ACC112 (cell line): ENCODE data around the gene CORO2B.

Experiments
- H2AFZ ChIP-seq: fragments of 200-600 bp; sonication (generic); one replicate; pipeline ENCODE4 v1.6.0; 2017; ENCODE audit warnings: antibody characterized with exemption, low read length; ENCODE audit not compliant: unreplicated experiment
- H3K27ac ChIP-seq: fragments of 200-600 bp; sonication (generic); 2 replicates; pipeline ENCODE4 v1.5.1; 2014; ENCODE audit warnings: low read depth, mild to moderate bottlenecking, antibody characterized with exemption, low read length, moderate library complexity
- H3K27me3 ChIP-seq: fragments of 200-600 bp; sonication (generic); 2 replicates; pipeline ENCODE4 v1.6.1; 2014; ENCODE audit warnings: mild to moderate bottlenecking, antibody characterized with exemption, low read length, moderate library complexity, mixed read lengths; ENCODE audit not compliant: insufficient read depth
- H3K36me3 ChIP-seq: fragments of 200-600 bp; sonication (generic); 2 replicates; pipeline ENCODE4 v1.6.1; 2016; ENCODE audit warnings: mild to moderate bottlenecking, antibody characterized with exemption, low read length, moderate library complexity, mixed read lengths; ENCODE audit not compliant: insufficient read depth
- H3K4me1 ChIP-seq: fragments of 200-600 bp; sonication (generic); one replicate; pipeline ENCODE4 v1.6.1; 2016; ENCODE audit warnings: low read length, mixed read lengths; ENCODE audit not compliant: insufficient read depth, unreplicated experiment, control insufficient read depth
- H3K4me3 ChIP-seq: fragments of 200-600 bp; sonication (generic); 2 replicates; pipeline ENCODE4 v1.5.1; 2014; ENCODE audit warnings: mild to moderate bottlenecking, low read depth, low read length
- H3K79me2 ChIP-seq: fragments of 200-600 bp; sonication (generic); one replicate; pipeline ENCODE4 v1.6.0; 2016; ENCODE audit warnings: low read length; ENCODE audit not compliant: control insufficient read depth, unreplicated experiment, insufficient read depth

Gene CORO2B

DNA sequence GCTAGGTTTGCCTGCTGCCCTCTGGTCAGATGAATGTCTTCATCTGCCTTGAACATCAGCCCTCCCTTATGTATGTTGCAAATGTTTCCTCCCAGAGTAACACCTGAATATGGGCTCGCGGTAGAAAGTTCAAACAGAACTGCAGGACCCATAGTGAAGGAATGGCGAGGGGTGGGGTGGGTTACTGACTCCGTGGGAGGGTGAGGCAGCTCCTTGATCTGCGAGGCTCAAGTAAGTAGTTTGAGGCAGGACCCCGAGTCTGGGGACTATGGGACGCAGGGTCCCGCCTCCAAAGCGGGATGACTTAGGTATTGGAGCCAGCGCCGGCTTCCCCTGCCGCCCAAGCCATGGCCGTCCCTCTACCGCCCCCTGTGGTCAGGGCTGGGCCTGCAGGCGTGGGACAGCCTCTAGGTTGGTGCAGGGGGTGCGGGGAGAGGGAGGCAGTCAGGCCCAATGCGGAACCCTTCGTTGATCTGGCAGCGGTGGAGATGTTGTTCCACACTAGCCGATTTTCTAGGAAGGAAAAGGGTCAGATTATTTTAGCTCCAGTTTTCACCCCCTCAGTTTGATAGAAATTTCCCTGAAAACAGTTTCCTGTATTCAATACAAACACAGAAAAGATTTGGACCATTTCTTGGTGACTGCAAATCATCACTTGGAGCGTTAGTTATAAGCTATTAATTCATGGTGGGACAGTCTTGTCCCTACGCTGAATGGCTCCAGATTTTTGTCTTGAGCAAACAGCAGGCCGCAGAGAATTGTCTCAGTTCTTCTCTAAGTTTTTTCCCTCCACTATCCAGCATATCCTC lies 72.3 kb downstream of the CORO2B start:
- Histone ChIP-seq H3K4me1 (no peaks in the 10 kb centered on the region), H3K79me2 (no peaks in the 10 kb centered on the region), H3K27ac (no peak overlapping the region), H3K27me3 (no peaks in the 10 kb centered on the region), H3K36me3 (no peaks in the 10 kb centered on the region), H3K4me3 (no peak overlapping the region), H2AFZ (no peak overlapping the region)

DNA sequence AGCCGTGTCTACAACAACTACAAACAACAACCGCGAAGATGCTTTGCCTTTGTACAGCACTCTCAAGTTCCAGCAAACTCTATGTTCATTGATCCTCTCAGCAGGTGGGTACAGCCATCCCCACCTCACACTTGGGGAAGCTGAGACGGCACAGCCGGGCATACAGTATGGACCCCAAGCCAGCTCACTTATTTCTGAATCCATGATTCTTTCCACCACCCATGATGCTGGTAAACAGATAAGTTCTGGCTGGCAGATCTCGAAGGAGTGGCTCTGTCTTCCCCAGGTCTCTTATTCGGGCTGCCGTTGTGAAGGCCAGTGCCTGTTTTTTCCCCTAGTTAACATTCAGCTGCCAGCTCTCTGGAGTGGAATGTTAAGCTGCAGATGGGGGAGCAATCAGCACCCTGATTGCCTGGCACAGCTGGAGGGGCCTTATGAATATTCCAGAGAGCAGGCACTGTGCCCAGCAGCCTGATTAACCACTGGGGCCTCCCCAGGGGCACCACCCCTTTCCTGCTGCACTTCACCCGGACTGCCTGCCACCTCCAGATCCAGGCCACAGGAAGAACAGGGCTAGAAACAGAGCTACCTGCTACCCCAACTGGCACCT lies 73.2 kb downstream of the CORO2B start:
- H3K27me3 ChIP-seq = no peaks in the 10 kb centered on the region
- H3K79me2 ChIP-seq = no peaks in the 10 kb centered on the region
- H3K4me1 ChIP-seq = no peaks in the 10 kb centered on the region
- no peak overlapping the region for H3K27ac ChIP-seq
- H2AFZ ChIP-seq = no peak overlapping the region
- no peaks in the 10 kb centered on the region for H3K36me3 ChIP-seq
- no peak overlapping the region for H3K4me3 ChIP-seq

DNA sequence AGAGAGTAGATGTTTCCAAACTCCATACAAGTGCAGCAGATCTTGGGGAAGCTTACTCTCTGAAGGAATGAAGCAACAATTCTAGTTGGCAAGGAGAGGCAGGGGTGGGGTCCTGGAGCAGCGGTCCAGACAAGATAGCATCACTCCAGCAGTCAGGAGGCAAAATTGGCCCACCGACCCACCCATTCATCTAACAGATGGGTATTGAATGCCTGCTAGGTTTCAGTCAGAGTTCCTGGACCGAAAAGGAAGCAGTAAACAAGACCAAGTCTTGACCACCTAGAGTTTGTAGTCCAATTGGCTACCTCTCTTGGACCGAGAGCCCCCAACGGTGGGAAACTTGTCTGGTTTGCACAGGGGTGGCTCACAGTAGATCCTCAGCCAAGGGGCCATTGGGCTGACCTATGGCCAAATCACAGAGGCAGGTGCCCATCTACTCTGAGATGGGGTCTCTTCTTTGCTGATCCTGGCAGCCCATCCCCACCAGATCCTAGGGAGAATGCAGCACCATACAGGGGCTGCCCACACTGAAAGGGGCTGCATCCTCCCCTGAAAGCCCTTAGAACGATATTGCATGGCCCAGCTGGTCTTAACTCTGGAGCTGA lies 74.3 kb downstream of the CORO2B start:
- Histone ChIP-seq H2AFZ (no peak overlapping the region), H3K4me3 (no peak overlapping the region), H3K79me2 (no peaks in the 10 kb centered on the region), H3K27me3 (no peaks in the 10 kb centered on the region), H3K27ac (no peak overlapping the region), H3K36me3 (no peaks in the 10 kb centered on the region), H3K4me1 (no peaks in the 10 kb centered on the region)

DNA sequence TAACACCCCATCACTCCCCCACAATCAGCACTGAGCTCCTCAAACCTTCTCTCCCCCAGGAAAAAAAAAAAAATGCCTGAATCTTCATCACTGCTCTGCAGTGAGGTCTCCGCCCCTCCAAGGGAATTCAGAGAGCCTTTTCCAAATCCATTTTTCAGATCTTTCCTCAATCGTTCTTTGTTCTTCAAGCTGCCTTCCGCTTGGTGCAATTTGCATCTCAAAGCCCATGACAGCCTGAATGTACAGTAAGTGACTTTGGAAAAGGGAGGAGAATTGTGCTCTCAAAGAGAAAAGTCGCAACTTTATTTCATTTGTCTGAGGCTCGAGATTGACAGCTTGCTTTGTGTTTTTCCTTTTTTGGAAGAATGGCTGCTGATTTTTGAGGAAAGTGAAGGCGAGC lies 75.0 kb downstream of the CORO2B start:
- H3K36me3 ChIP-seq = no peaks in the 10 kb centered on the region
- no peak overlapping the region for H3K27ac ChIP-seq
- no peaks in the 10 kb centered on the region for H3K79me2 ChIP-seq
- no peak overlapping the region for H2AFZ ChIP-seq
- no peaks in the 10 kb centered on the region for H3K27me3 ChIP-seq
- no peaks in the 10 kb centered on the region for H3K4me1 ChIP-seq
- no peak overlapping the region for H3K4me3 ChIP-seq

DNA sequence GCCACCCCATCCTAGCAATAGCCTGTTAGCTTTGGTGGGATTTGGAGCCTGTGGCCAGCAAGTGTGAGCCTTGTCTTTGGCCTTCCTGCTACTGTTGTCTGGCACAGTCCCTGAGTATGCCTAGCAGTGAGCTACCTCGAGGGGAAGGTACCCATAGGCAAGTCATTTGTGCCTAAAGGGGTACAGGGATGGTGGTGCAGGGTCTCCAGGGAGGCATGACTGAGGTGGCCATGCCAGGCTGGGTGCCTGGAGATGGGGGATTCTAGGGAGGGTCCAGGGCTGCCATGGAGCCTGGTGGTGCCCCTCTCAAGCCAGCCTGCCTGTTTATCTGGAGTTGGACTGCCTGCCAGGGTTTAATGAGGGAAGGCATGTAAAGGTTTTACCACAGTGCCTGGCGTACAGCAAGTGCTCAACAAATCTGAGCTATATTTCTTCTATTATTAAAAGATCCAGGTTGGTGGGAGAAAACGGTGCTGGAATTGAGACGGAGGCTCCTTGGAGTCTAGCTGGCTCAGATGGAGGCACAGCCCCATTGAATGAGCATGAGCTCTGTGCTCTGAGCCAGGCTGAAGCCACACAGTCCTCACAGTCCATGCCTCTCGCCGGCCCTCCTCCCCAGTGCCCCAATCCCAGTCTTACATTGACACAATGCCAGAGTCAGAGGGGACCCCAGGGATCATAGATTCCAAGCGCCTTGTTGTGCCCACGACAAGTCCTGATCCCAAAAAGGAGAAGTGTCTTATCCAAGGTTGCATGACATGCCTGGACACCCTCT lies 76.2 kb downstream of the CORO2B start:
- Histone ChIP-seq H3K27ac (no peak overlapping the region), H2AFZ (no peak overlapping the region), H3K4me1 (no peaks in the 10 kb centered on the region), H3K79me2 (no peaks in the 10 kb centered on the region), H3K27me3 (no peaks in the 10 kb centered on the region), H3K4me3 (no peak overlapping the region), H3K36me3 (no peaks in the 10 kb centered on the region)

DNA sequence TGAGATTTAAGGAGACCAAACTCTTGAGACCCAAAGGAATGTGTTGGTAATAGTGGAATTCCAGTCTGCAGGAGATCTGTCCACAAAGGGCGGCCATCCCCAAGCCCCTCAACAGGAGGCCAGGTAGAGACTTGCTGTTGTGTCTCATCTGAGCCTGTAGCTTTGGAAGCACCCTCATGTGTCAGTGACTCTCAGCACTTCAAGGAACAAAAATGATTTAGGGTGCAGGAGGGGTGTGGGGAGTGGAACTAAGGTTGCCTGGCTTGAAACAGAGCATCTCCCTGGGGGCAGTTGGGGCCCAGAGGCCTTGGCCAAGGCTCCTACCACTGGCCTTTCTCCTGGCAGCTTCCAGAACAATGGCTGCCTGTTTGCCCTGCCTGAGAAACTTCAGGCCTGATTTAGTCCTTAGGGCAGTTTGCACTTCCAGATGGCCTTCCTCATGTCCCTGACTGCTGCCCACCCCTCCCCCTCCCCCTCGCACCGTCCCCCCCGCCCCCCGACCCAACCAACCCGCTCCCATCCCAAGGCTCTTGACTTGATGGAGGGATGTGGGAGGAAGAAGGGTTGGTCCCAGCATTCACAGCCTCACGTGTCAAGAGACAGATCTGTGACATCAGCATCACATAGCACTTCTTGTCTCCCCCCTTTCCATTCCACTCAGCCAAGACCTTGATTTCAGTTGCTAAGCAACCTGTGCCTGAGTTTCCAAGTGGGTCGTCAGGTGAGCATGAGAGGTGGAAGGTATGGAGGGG lies 77.1 kb downstream of the CORO2B start:
- H3K27ac ChIP-seq = no peak overlapping the region
- H3K36me3 ChIP-seq = no peaks in the 10 kb centered on the region
- H3K79me2 ChIP-seq = no peaks in the 10 kb centered on the region
- H3K4me1 ChIP-seq = no peaks in the 10 kb centered on the region
- no peak overlapping the region for H2AFZ ChIP-seq
- H3K4me3 ChIP-seq = no peak overlapping the region
- no peaks in the 10 kb centered on the region for H3K27me3 ChIP-seq

DNA sequence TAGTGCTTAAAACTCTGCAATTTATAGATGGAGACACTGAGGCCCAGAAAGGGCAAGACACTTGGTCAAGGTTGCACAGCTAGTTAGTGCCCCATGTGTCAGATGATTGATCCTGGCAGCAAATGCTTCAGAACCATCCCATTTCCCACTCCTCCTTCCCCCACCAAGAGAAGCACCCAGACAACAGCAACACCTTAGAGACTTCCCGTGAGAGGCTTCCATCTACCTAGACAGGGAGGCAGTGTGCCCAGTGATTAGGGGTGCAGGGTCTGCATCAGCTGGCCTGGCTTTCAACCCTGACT lies 77.6 kb downstream of the CORO2B start:
- no peak overlapping the region for H3K27ac ChIP-seq
- no peak overlapping the region for H2AFZ ChIP-seq
- H3K27me3 ChIP-seq = no peaks in the 10 kb centered on the region
- no peaks in the 10 kb centered on the region for H3K4me1 ChIP-seq
- no peaks in the 10 kb centered on the region for H3K36me3 ChIP-seq
- no peaks in the 10 kb centered on the region for H3K79me2 ChIP-seq
- no peak overlapping the region for H3K4me3 ChIP-seq

DNA sequence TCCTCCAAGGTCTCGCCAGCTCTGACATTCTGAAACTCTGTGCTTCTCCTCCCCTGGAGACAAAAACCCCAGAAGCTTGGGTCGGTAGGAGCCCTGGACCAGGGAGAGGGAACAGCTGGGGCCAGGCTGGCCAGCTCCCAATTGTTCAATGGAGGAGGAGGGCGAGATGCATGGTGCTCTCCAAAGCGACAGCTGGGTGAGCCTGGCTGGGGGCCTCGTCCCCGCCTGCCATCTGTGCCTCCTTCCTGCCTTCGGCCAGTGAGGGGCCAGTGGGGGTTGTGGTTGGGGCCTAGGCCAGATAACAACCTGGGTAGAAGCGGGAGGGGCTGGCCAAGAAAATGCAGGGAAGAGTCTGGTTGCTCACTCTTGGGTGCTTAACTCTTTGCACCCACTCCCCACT lies 79.4 kb downstream of the CORO2B start:
- Histone ChIP-seq H2AFZ (no peak overlapping the region), H3K4me1 (peaks cover 8% of the 10 kb centered on the region), H3K36me3 (no peaks in the 10 kb centered on the region; the same call in 1 of the 2 replicates), H3K4me3 (no peak overlapping the region), H3K27ac (no peak overlapping the region), H3K79me2 (no peaks in the 10 kb centered on the region), H3K27me3 (no peaks in the 10 kb centered on the region)

DNA sequence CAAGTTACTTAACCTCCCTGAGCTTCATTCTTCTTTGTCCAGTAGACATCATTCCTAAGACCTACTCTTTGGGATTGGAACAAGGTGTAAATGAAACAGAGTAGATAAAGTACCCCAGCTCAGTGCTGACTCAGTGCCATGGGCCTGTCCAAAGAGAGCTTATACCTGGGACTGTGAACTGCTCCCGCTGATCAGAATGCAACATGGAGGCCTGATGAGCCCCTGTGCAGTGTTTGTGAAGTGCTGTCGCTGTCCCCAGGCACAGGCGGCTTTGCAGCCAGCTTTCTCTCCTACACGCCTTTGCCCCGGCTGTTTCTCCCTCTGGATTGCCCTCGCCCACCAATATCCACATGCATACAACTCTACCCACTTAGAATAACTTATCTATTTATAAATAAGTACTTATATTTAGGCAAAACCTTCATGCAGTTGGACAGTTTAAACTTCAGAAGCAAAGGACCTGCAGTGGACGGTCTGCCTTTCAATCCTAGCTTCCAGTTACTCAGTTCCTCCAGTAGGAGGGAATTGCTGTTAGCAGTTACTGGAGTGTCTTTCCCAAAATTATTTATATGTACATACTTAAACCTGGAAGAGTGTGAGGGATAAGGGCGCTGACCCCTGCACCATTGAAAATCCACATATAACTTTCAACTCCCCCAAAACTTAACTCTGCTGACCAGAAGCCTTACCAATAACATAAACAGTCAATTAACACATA lies 80.0 kb downstream of the CORO2B start:
- no peak overlapping the region for H3K27ac ChIP-seq
- H3K4me1 ChIP-seq = peaks cover 8% of the 10 kb centered on the region
- no peaks in the 10 kb centered on the region; the same call in 1 of the 2 replicates for H3K36me3 ChIP-seq
- H3K4me3 ChIP-seq = no peak overlapping the region
- H3K79me2 ChIP-seq = no peaks in the 10 kb centered on the region
- no peak overlapping the region for H2AFZ ChIP-seq
- H3K27me3 ChIP-seq = no peaks in the 10 kb centered on the region

DNA sequence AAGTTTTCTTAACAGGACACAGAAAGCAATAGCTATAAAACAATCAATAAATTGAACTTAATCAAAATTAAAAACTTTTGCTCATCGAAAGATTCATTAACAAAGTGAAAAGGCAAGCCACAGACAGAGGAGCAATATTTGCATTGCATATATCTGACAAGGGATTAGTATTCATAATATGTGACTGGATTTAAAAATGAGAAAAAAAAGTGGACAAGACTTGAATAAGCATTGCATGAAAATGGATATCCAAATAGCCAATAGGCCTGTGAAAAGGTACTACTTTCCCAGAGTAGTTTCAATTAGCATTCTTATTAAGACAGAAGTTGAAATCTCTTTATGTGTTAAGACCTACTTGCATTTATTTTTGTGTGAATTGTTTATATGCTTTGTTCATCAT lies 84.7 kb downstream of the CORO2B start:
- Histone ChIP-seq H3K27ac (no peak overlapping the region), H3K4me1 (peaks cover 8% of the 10 kb centered on the region), H3K36me3 (no peaks in the 10 kb centered on the region; the same call in 1 of the 2 replicates), H3K79me2 (no peaks in the 10 kb centered on the region), H3K4me3 (no peak overlapping the region), H3K27me3 (no peaks in the 10 kb centered on the region), H2AFZ (no peak overlapping the region)
